KMS-11 (cell line): ENCODE measurements around the gene PDE6B.

Source experiments
- H2AFZ ChIP-seq: fragments of 200-600 bp; sonication (generic); 2 replicates; pipeline ENCODE4 v1.6.1; 2016; ENCODE audit warnings: antibody characterized with exemption, mixed run types, low read depth
- H3K27ac ChIP-seq: fragments of 200-600 bp; sonication (generic); 2 replicates; pipeline ENCODE4 v1.6.1; 2016; ENCODE audit warnings: mild to moderate bottlenecking, mixed run types
- H3K27me3 ChIP-seq: fragments of 200-600 bp; sonication (generic); 2 replicates; pipeline ENCODE4 v1.6.1; 2017; ENCODE audit warnings: mild to moderate bottlenecking, low read depth, mixed run types, moderate library complexity; ENCODE audit not compliant: insufficient read depth
- H3K36me3 ChIP-seq: fragments of 200-600 bp; sonication (generic); 2 replicates; pipeline ENCODE4 v1.6.1; 2017; ENCODE audit warnings: mild to moderate bottlenecking, mixed run types; ENCODE audit not compliant: insufficient read depth
- H3K4me1 ChIP-seq: fragments of 200-600 bp; sonication (generic); 2 replicates; pipeline ENCODE4 v1.6.1; 2016; ENCODE audit warnings: mild to moderate bottlenecking, low read depth, mixed run types; ENCODE audit not compliant: poor library complexity, severe bottlenecking
- H3K4me2 ChIP-seq: fragments of 200-600 bp; sonication (generic); 2 replicates; pipeline ENCODE4 v1.7.0; 2016; ENCODE audit warnings: mild to moderate bottlenecking, mixed run types
- H3K4me3 ChIP-seq: fragments of 200-600 bp; sonication (generic); IDR thresholded peaks from 2 replicates; pipeline ENCODE4 v1.6.1; 2017; ENCODE audit warnings: low read depth, low read length, mixed read lengths; ENCODE audit not compliant: insufficient read depth
- H3K79me2 ChIP-seq: fragments of 200-600 bp; sonication (generic); 2 replicates; pipeline ENCODE4 v1.6.1; 2016; ENCODE audit warnings: low read depth, mixed run types; ENCODE audit not compliant: insufficient read depth
- H3K9ac ChIP-seq: fragments of 200-600 bp; sonication (generic); 2 replicates; pipeline ENCODE4 v1.6.1; 2016; ENCODE audit warnings: mild to moderate bottlenecking, mixed run types
- H4K20me1 ChIP-seq: fragments of 200-600 bp; sonication (generic); 2 replicates; pipeline ENCODE4 v1.6.1; 2016; ENCODE audit warnings: mild to moderate bottlenecking, mixed run types; ENCODE audit not compliant: insufficient read depth
- TF ChIP-seq, protein P1 (sequence below): fragments of 200-600 bp; sonication (generic); conservative IDR thresholded peaks from 2 replicates; pipeline ENCODE4 v1.6.1; 2017; ENCODE audit warnings: low read depth, mild to moderate bottlenecking, antibody characterized with exemption, low read length, moderate library complexity, mixed read lengths

PDE6B gene

DNA sequence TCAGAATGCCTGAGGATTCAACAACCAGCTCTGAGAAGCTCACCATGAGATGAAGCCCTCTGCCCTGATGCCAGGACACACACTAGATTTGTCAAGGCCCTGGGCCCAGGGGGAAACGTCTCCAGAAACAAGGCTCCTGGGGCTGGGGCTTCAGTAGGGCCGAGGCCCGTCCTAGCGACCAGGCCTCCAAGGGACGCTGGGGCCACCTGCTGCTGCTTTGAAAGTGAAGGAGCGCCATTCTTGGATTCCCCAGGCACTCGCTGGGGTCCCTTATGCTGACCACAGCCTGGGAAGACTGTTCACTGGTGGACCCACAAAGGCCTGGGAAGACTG lies 23.9 kb downstream of the PDE6B start:
- no peaks in the 10 kb centered on the region for H3K4me1 ChIP-seq
- no peaks in the 10 kb centered on the region for H3K79me2 ChIP-seq
- no peaks in the 10 kb centered on the region for H3K36me3 ChIP-seq
- no peak overlapping the region for H3K4me3 ChIP-seq
- H3K4me2 ChIP-seq = no peak overlapping the region
- H2AFZ ChIP-seq = no peak overlapping the region
- no peaks in the 10 kb centered on the region for H3K27me3 ChIP-seq
- H3K27ac ChIP-seq = no peak overlapping the region
- no peak overlapping the region for H3K9ac ChIP-seq
- no peaks in the 10 kb centered on the region for H4K20me1 ChIP-seq
- TF ChIP-seq, protein P1, sequence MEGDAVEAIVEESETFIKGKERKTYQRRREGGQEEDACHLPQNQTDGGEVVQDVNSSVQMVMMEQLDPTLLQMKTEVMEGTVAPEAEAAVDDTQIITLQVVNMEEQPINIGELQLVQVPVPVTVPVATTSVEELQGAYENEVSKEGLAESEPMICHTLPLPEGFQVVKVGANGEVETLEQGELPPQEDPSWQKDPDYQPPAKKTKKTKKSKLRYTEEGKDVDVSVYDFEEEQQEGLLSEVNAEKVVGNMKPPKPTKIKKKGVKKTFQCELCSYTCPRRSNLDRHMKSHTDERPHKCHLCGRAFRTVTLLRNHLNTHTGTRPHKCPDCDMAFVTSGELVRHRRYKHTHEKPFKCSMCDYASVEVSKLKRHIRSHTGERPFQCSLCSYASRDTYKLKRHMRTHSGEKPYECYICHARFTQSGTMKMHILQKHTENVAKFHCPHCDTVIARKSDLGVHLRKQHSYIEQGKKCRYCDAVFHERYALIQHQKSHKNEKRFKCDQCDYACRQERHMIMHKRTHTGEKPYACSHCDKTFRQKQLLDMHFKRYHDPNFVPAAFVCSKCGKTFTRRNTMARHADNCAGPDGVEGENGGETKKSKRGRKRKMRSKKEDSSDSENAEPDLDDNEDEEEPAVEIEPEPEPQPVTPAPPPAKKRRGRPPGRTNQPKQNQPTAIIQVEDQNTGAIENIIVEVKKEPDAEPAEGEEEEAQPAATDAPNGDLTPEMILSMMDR = no peak

DNA sequence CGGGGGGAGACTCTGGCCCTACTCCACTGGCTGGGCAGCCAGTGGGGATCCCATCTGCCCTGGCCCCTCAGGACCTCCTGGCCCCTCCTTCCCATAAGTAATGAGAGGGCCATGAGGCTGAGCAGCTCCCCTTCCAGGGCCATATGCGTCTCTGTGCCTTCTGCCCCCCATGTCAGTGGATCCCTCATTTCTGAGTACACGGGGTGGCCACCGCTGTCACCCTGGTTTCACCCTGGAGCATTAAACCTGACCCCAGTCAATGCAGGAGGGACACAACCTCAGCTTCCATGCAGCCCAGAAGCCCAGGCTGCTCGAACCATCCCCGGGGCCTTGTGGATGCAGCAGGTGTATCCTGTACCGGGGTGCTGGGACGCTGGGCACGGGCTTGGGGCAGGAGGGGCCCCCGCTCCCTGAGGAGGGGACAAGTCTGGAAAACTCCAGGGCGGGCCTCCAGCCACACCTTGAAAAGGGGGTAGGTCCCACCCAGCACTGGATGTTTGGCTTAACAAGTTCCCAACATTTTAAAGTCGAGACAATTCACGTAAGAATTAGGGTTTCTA lies 24.5 kb downstream of the PDE6B start:
- no peaks in the 10 kb centered on the region for H3K79me2 ChIP-seq
- H2AFZ ChIP-seq = no peak overlapping the region
- H3K9ac ChIP-seq = no peak overlapping the region
- H3K4me2 ChIP-seq = no peak overlapping the region
- no peaks in the 10 kb centered on the region for H3K4me1 ChIP-seq
- H3K27ac ChIP-seq = no peak overlapping the region
- H3K27me3 ChIP-seq = no peaks in the 10 kb centered on the region
- no peak overlapping the region for H3K4me3 ChIP-seq
- TF ChIP-seq, protein P1 = no peak
- H3K36me3 ChIP-seq = no peaks in the 10 kb centered on the region
- H4K20me1 ChIP-seq = no peaks in the 10 kb centered on the region

DNA sequence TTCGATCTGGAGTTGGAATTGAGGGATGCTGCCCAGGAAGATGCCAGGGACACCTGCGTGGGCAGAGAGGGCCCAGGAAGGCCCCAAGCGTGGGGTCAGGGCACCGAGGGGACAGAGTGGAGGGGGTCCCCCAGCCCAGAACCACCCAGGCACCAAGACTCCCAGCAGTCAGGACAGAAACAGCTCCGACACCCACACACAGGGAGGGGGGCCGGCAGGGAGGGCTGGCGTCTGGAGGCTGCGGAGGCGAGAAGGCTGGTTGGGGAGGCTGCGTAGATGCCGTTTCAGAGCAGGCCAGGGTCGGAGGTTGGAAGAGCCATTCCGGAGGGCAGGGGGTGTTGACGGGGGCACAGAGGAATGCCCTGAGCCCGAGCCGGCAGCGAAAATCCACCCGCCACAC lies 25.1 kb downstream of the PDE6B start:
- TF ChIP-seq, protein P1 = no peak
- H3K79me2 ChIP-seq = no peaks in the 10 kb centered on the region
- no peak overlapping the region for H3K4me2 ChIP-seq
- H3K4me3 ChIP-seq = no peak overlapping the region
- H2AFZ ChIP-seq = no peak overlapping the region
- no peaks in the 10 kb centered on the region for H4K20me1 ChIP-seq
- H3K9ac ChIP-seq = no peak overlapping the region
- no peak overlapping the region for H3K27ac ChIP-seq
- H3K27me3 ChIP-seq = no peaks in the 10 kb centered on the region
- H3K4me1 ChIP-seq = no peaks in the 10 kb centered on the region
- no peaks in the 10 kb centered on the region for H3K36me3 ChIP-seq

DNA sequence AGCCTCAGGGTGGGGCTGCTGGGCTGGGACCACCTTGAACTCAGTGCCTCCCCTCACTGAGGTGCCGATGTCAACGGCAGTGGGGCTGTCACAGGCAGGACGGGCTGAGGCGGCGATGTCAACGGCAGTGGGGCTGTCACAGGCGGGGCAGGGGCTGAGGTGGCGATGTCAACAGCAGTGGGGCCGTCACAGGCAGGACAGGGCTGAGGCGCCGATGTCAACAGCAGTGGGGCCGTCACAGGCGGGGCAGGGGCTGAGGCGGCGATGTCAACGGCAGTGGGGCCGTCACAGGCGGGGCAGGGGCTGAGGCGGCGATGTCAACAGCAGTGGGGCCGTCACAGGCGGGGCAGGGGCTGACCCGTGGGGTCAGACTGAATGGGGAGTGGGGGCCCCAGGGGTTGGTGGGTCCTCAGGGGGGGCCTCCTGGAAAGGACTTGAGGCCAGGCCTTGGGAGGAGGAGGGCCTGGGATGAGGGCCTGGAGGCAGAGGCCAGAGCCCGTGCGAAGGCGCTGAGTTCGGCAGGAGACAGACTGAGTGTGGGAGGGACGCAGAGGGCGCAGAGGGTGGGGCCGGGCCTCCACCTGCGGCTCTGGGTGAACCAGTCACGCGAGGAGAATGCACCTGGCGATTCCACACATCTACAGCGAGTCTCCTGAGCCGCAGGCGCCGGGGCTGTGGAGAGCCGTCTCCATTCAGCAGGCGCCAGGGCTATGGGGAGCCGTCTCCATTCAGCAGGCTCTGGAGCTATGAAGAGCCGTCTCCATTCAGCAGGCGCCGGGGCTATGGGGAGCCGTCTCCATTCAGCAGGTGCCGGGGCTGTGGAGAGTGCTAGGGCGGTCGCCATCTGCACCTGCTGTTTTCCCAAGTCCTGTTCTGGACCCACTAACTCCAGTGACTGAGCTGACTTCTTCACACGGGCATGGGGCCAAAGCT lies 25.8 kb downstream of the PDE6B start:
- Histone ChIP-seq H3K79me2 (no peaks in the 10 kb centered on the region), H2AFZ (no peak overlapping the region), H4K20me1 (no peaks in the 10 kb centered on the region), H3K4me1 (no peaks in the 10 kb centered on the region), H3K36me3 (no peaks in the 10 kb centered on the region), H3K4me3 (no peak overlapping the region), H3K27me3 (no peaks in the 10 kb centered on the region), H3K4me2 (no peak overlapping the region), H3K9ac (no peak overlapping the region), H3K27ac (no peak overlapping the region)
- TF ChIP-seq, protein P1 = no peak
